ENCODE results near the gene TRAPPC14. TPM values are rescaled to one million over a fixed set of nuclear protein-coding genes. Genes with fewer than 3 reads are reported as not detected.

TRAPPC14 gene
- polyA plus RNA-seq, 2 donors = 18.5 to 27.2 TPM

- Histone ChIP-seq H3K9me3 (ENCODE audit: control insufficient read depth in 2 of 2, insufficient read depth in 1 of 2, low read depth in 1 of 2, low read length in 1 of 2) (no peaks in the 10 kb centered on the region), H3K27me3 (ENCODE audit: control insufficient read depth in 1 of 2, insufficient read depth in 2 of 2, low read length in 2 of 2) (no peaks in the 10 kb centered on the region), H3K27ac (ENCODE audit: low read depth in 2 of 2, low read length in 1 of 2) (no peak overlapping the region), H3K4me3 (ENCODE audit: low read depth in 1 of 2, low read length in 2 of 2) (peak overlapping the region in 1 of 2 donors; percentile 35), H3K4me1 (ENCODE audit: control insufficient read depth in 2 of 2, insufficient read depth in 2 of 2, low read length in 1 of 2) (peaks cover 11% of the 10 kb centered on the region in 2 donors), H3K36me3 (ENCODE audit: control insufficient read depth in 2 of 2, insufficient read depth in 2 of 2, low read length in 1 of 2) (no peaks in the 10 kb centered on the region)
- WGBS, 2 donors = 53 to 58% methylated on average over 14 of the region's 14 CpGs
Observed at GRCh38 chr7:100166970-100167911, 8.7 kb upstream of the TRAPPC14 start.

- 67 to 78% methylated on average over 16 of the region's 16 CpGs for WGBS, 2 donors
- H3K27ac ChIP-seq (ENCODE audit: low read depth in 2 of 2, low read length in 1 of 2) = no peak overlapping the region
- H3K36me3 ChIP-seq (ENCODE audit: control insufficient read depth in 2 of 2, insufficient read depth in 2 of 2, low read length in 1 of 2) = no peaks in the 10 kb centered on the region
- no peaks in the 10 kb centered on the region for H3K27me3 ChIP-seq (ENCODE audit: control insufficient read depth in 1 of 2, insufficient read depth in 2 of 2, low read length in 2 of 2)
- H3K9me3 ChIP-seq (ENCODE audit: control insufficient read depth in 2 of 2, insufficient read depth in 1 of 2, low read depth in 1 of 2, low read length in 1 of 2) = no peaks in the 10 kb centered on the region
- H3K4me3 ChIP-seq (ENCODE audit: low read depth in 1 of 2, low read length in 2 of 2) = no peak overlapping the region
- H3K4me1 ChIP-seq (ENCODE audit: control insufficient read depth in 2 of 2, insufficient read depth in 2 of 2, low read length in 1 of 2) = peaks cover 7 to 11% of the 10 kb centered on the region in 2 donors
Observed at GRCh38 chr7:100166317-100166940, 7.9 kb upstream of the TRAPPC14 start.

DNA sequence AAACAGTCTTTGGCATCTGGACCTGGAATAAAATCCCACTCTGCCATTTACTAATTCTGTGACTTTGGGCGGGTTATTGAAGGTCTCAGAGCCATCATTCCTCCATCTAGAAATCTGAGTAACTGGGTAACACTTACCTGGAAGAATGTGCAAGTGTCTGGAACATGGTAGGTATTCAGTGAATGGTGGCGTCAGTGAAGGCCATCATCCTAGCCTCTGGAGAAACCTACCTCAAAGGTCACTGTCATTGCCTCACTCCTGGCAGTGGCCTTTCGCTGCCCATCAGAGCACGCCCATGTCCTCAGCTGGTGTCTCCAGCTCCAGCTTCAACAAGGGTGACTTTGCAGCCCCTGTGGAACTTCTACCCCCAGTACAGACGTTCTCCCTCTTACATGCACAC, 5.3 kb upstream of the TRAPPC14 start:
- H3K27ac ChIP-seq (ENCODE audit: low read depth in 2 of 2, low read length in 1 of 2) = peak overlapping the region; percentile 18 to 38
- H3K9me3 ChIP-seq (ENCODE audit: control insufficient read depth in 2 of 2, insufficient read depth in 1 of 2, low read depth in 1 of 2, low read length in 1 of 2) = no peaks in the 10 kb centered on the region
- H3K27me3 ChIP-seq (ENCODE audit: control insufficient read depth in 1 of 2, insufficient read depth in 2 of 2, low read length in 2 of 2) = no peaks in the 10 kb centered on the region
- H3K4me3 ChIP-seq (ENCODE audit: low read depth in 1 of 2, low read length in 2 of 2) = no peak overlapping the region
- WGBS, 2 donors = 89 to 92% methylated on average over 5 of the region's 5 CpGs
- H3K36me3 ChIP-seq (ENCODE audit: control insufficient read depth in 2 of 2, insufficient read depth in 2 of 2, low read length in 1 of 2) = no peaks in the 10 kb centered on the region
- H3K4me1 ChIP-seq (ENCODE audit: control insufficient read depth in 2 of 2, insufficient read depth in 2 of 2, low read length in 1 of 2) = peaks cover 9 to 11% of the 10 kb centered on the region in 2 donors

DNA sequence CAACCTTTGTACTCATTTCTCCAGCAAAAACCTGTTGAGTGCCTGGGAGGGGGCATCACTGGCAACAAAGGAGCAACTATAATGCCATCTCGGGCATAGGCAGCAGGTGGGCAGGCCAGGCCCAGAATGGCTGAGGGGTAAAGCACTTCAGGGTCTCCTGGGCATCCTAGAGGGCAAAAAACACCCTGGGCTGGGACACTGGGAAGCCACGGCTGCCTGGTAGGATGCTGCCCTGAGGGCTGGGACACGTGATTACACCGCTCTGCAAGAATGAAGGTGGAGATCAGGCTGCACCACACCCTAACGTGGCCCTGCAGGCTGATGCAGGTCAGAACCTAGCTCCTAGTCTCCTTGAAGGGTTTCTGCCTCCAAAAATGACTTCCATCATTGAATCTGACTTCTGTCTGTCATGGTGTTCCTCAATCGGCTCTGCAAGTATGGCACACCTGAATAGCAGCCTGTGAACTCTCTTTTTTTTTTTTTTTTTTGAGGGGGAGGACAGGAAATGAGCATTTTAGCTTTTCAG, 4.5 kb upstream of the TRAPPC14 start:
- WGBS, 2 donors = 42 to 48% methylated on average over 6 of the region's 6 CpGs
- H3K4me1 ChIP-seq (ENCODE audit: control insufficient read depth in 2 of 2, insufficient read depth in 2 of 2, low read length in 1 of 2) = peaks cover 8 to 9% of the 10 kb centered on the region in 2 donors
- H3K9me3 ChIP-seq (ENCODE audit: control insufficient read depth in 2 of 2, insufficient read depth in 1 of 2, low read depth in 1 of 2, low read length in 1 of 2) = no peaks in the 10 kb centered on the region
- H3K36me3 ChIP-seq (ENCODE audit: control insufficient read depth in 2 of 2, insufficient read depth in 2 of 2, low read length in 1 of 2) = no peaks in the 10 kb centered on the region
- no peak overlapping the region for H3K4me3 ChIP-seq (ENCODE audit: low read depth in 1 of 2, low read length in 2 of 2)
- H3K27me3 ChIP-seq (ENCODE audit: control insufficient read depth in 1 of 2, insufficient read depth in 2 of 2, low read length in 2 of 2) = no peaks in the 10 kb centered on the region
- H3K27ac ChIP-seq (ENCODE audit: low read depth in 2 of 2, low read length in 1 of 2) = peak overlapping the region; percentile 9 to 82

DNA sequence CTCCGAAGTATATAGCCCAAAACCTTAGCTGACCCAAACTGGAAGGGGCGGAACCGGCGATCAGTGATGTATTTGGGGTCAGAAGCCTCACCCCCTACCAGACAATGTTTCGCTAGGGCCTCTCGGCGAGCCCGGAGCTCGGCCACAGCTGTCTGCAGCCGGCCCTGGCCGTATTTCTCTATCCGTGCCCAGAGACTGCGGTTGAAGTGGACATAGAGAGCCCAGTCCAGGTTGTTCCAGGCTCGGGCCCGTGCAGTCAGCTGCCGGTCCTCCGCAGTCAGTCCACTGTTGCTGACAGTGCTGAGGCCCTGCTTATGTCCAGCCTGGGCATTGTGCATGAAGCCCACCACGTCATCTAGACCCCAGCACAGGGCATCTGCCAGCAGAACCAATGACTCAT, 1.5 kb upstream of the TRAPPC14 start:
- peaks cover 6 to 16% of the 10 kb centered on the region in 2 donors for H3K36me3 ChIP-seq (ENCODE audit: control insufficient read depth in 2 of 2, insufficient read depth in 2 of 2, low read length in 1 of 2)
- H3K27me3 ChIP-seq (ENCODE audit: control insufficient read depth in 1 of 2, insufficient read depth in 2 of 2, low read length in 2 of 2) = no peaks in the 10 kb centered on the region
- H3K9me3 ChIP-seq (ENCODE audit: control insufficient read depth in 2 of 2, insufficient read depth in 1 of 2, low read depth in 1 of 2, low read length in 1 of 2) = no peaks in the 10 kb centered on the region
- no peak overlapping the region for H3K27ac ChIP-seq (ENCODE audit: low read depth in 2 of 2, low read length in 1 of 2)
- H3K4me3 ChIP-seq (ENCODE audit: low read depth in 1 of 2, low read length in 2 of 2) = no peak overlapping the region
- H3K4me1 ChIP-seq (ENCODE audit: control insufficient read depth in 2 of 2, insufficient read depth in 2 of 2, low read length in 1 of 2) = peaks cover 4 to 16% of the 10 kb centered on the region in 2 donors
- WGBS, 2 donors = 90 to 92% methylated on average over 18 of the region's 18 CpGs

DNA sequence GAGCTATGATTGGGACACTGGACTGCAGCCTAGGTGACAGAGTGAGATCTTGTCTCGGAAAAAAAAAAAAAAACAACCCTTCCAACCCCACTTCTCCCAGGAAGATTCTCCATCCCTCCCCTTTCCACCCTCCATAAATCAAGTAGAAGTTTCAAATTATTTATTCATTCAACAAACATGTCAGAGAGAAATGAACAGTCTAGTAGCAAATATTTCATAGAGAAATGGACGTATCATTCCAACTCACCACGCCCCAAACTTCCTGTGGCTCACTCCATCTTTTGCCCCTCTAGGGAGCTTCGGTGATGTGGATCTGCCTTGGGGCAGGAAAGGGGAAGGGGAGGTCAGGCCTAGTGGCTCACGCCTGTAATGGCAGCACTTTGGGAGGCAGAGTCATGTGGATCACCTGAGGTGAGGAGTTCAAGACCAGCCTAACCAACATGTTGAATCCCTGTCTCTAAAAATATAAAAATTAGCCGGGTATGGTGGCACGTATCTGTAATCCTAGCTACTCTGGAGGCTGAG, 638 bp upstream of the TRAPPC14 start:
- Histone ChIP-seq H3K9me3 (ENCODE audit: control insufficient read depth in 2 of 2, insufficient read depth in 1 of 2, low read depth in 1 of 2, low read length in 1 of 2) (no peaks in the 10 kb centered on the region), H3K27me3 (ENCODE audit: control insufficient read depth in 1 of 2, insufficient read depth in 2 of 2, low read length in 2 of 2) (no peaks in the 10 kb centered on the region), H3K36me3 (ENCODE audit: control insufficient read depth in 2 of 2, insufficient read depth in 2 of 2, low read length in 1 of 2) (peaks cover 6 to 22% of the 10 kb centered on the region in 2 donors), H3K4me3 (ENCODE audit: low read depth in 1 of 2, low read length in 2 of 2) (peak overlapping the region; percentile 80 to 82), H3K27ac (ENCODE audit: low read depth in 2 of 2, low read length in 1 of 2) (peak overlapping the region; percentile 67 to 75), H3K4me1 (ENCODE audit: control insufficient read depth in 2 of 2, insufficient read depth in 2 of 2, low read length in 1 of 2) (peaks cover 4 to 15% of the 10 kb centered on the region in 2 donors)
- 60 to 62% methylated on average over 7 of the region's 7 CpGs for WGBS, 2 donors

GRCh38 chr7:100157334-100158228, 942 bp downstream of the TRAPPC14 start:
- Histone ChIP-seq H3K9me3 (ENCODE audit: control insufficient read depth in 2 of 2, insufficient read depth in 1 of 2, low read depth in 1 of 2, low read length in 1 of 2) (no peaks in the 10 kb centered on the region), H3K4me3 (ENCODE audit: low read depth in 1 of 2, low read length in 2 of 2) (peak overlapping the region; percentile 80 to 82), H3K36me3 (ENCODE audit: control insufficient read depth in 2 of 2, insufficient read depth in 2 of 2, low read length in 1 of 2) (peaks cover 17 to 28% of the 10 kb centered on the region in 2 donors), H3K27ac (ENCODE audit: low read depth in 2 of 2, low read length in 1 of 2) (peak overlapping the region; percentile 67 to 75), H3K27me3 (ENCODE audit: control insufficient read depth in 1 of 2, insufficient read depth in 2 of 2, low read length in 2 of 2) (no peaks in the 10 kb centered on the region), H3K4me1 (ENCODE audit: control insufficient read depth in 2 of 2, insufficient read depth in 2 of 2, low read length in 1 of 2) (peaks cover 4 to 12% of the 10 kb centered on the region in 2 donors)
- WGBS, 2 donors = 17 to 20% methylated on average over 30 to 32 of the region's 32 CpGs

DNA sequence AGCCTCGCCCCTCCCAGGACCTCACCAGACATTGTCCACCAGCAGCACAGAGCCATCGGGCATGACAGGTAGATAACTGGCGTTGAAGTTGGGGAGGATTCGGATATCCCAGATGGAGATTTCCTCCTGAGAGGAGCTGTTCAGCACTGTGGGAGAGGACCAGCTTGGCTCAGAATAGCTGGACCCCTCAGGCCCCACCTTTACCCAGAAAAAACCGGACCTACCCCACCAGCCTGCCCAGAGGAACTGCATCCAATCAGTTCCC, 1.5 kb downstream of the TRAPPC14 start:
- WGBS, 2 donors = 66 to 68% methylated on average over 5 of the region's 5 CpGs
- peaks cover 4 to 12% of the 10 kb centered on the region in 2 donors for H3K4me1 ChIP-seq (ENCODE audit: control insufficient read depth in 2 of 2, insufficient read depth in 2 of 2, low read length in 1 of 2)

More for the DNA sequence above, 1.5 kb downstream of the TRAPPC14 start:
- peak overlapping the region in 1 of 2 donors; percentile 82 for H3K4me3 ChIP-seq (ENCODE audit: low read depth in 1 of 2, low read length in 2 of 2)
- H3K27me3 ChIP-seq (ENCODE audit: control insufficient read depth in 1 of 2, insufficient read depth in 2 of 2, low read length in 2 of 2) = no peaks in the 10 kb centered on the region
- peaks cover 17 to 30% of the 10 kb centered on the region in 2 donors for H3K36me3 ChIP-seq (ENCODE audit: control insufficient read depth in 2 of 2, insufficient read depth in 2 of 2, low read length in 1 of 2)
- no peaks in the 10 kb centered on the region for H3K9me3 ChIP-seq (ENCODE audit: control insufficient read depth in 2 of 2, insufficient read depth in 1 of 2, low read depth in 1 of 2, low read length in 1 of 2)
- peak overlapping the region in 1 of 2 donors; percentile 34 for H3K27ac ChIP-seq (ENCODE audit: low read depth in 2 of 2, low read length in 1 of 2)

Data from esophagus (tissue), 2 donors.